Right lobe of liver (tissue), 6 donors: ENCODE results near the gene REXO5. TPM values are rescaled to one million over a fixed set of nuclear protein-coding genes. Genes with fewer than 3 reads are reported as not detected.

Experiments
- ATAC-seq, 4 donors: fragments of 200-7000 bp; cut with Tn5 transposase; one replicate each; pipeline ENCODE4 v1.9.1; 2020; ENCODE audit warnings: mild to moderate bottlenecking in 4 of 4, moderate library complexity in 4 of 4
- DNase-seq, 3 donors: peaks; one replicate each; pipeline ENCODE4 v3.0.0-alpha.2; 2020
- H3K27ac ChIP-seq, 3 donors: fragments of 200-600 bp; one replicate each; pipeline ENCODE4 v1.8.0; 2022
- H3K27me3 ChIP-seq, 2 donors: fragments of 200-600 bp; one replicate each; pipeline ENCODE4 v1.8.0; 2022
- H3K36me3 ChIP-seq, 4 donors: fragments of 200-600 bp; sonication (generic) in 1 of 4; one replicate each; pipeline versions ENCODE4 v1.5.1 to v1.8.0; 2017 to 2022; ENCODE audit warnings: control low read depth in 1 of 4
- H3K4me1 ChIP-seq, 4 donors: fragments of 200-600 bp; sonication (generic) in 1 of 4; one replicate each; pipeline versions ENCODE4 v1.5.1 to v1.8.0; 2017 to 2022; ENCODE audit warnings: control low read depth in 1 of 4
- H3K4me3 ChIP-seq, 3 donors: fragments of 200-600 bp; one replicate each; pipeline ENCODE4 v1.8.0; 2022
- H3K9me3 ChIP-seq, 4 donors: fragments of 200-600 bp; sonication (generic) in 1 of 4; one replicate each; pipeline versions ENCODE4 v1.5.1 to v1.8.0; 2017 to 2022; ENCODE audit warnings: control low read depth in 1 of 4
- POLR2A ChIP-seq: fragments of 450-650 bp; IDR thresholded peaks from one replicate; pipeline ENCODE4 v1.6.1; 2017; ENCODE audit warnings: antibody characterized with exemption, mild to moderate bottlenecking
- WGBS: methylation state at CpG from one replicate; pipeline ENCODE4 v1.1.6; 2018; ENCODE audit warnings: low coverage, low lambda C conversion rate; ENCODE audit not compliant: insufficient coverage; ENCODE audit errors: missing lambda C conversion rate; 5-methylcytosine and 5-hydroxymethylcytosine counted together
- intact Hi-C, 2 donors: fragments of 100-400 bp; cut with DNase I; formaldehyde crosslinking; loops; one replicate each; pipeline versions ENCODE4 v1.11.2 to v1.14.1; 2022
- total RNA-seq, 6 experiments: library from RNA; depleted of rRNA in 2 of 6; stranded (reverse); fragments of >200 nt in 2 of 6; fragmentation: NEBNext Ultra II Directional in 3 of 6; extraction: Animal tissue kit (Norgen Biotek cat#: 25700) in 3 of 6; gene quantifications; one replicate each; pipeline versions ENCODE4 v1.1.0 to v1.2.4, GENCODE V29; 2016 to 2023
- TF ChIP-seq, protein P1 (sequence below), 4 donors: fragments of 200-600 bp in 3 of 4; fragments of 450-650 bp in 1 of 4; IDR thresholded peaks; one replicate each; pipeline versions ENCODE4 v1.5.1 to v1.8.0; 2016 to 2022; ENCODE audit warnings: antibody characterized with exemption in 4 of 4, mild to moderate bottlenecking in 2 of 4
- donor health status: DM: no; HTN: yes; CAD: no.
- donor health status: DM: no; HTN: no; CAD: no.
- donor health status: DM: no; HTN: no; CAD: no.
- donor health status: DM: no; HTN: yes; CAD: no.
- donor health status: DM: no; HTN: yes; CAD: no.

The REXO5 gene
- total RNA-seq, 6 experiments from 2014 or later: 1.1 to 2.9 (median 2.4) TPM

DNA sequence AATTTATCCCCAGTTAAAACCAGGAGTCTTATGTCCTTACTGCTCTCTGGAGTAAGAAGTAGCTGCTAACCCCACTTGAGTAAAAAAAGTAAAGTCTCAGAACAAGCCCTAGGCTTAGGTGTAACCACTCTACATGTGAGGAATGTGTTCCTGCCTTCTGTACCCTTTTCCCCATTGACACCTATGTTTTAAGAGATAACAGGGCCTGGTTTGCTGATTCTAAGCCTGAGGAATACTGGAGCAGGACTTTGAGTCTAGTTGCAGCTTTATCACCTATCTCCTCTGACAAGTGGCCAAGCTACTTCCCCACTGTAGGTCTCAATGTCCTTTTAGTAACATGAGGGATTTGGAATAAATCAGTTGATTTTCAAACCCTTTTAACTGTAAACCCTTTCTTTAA, 40.2 kb downstream of the REXO5 start:
- ATAC-seq: no peak
- H3K27me3 ChIP-seq: no peaks in the 10 kb centered on the region
- no peak for TF ChIP-seq POLR2A
- TF ChIP-seq, protein P1, sequence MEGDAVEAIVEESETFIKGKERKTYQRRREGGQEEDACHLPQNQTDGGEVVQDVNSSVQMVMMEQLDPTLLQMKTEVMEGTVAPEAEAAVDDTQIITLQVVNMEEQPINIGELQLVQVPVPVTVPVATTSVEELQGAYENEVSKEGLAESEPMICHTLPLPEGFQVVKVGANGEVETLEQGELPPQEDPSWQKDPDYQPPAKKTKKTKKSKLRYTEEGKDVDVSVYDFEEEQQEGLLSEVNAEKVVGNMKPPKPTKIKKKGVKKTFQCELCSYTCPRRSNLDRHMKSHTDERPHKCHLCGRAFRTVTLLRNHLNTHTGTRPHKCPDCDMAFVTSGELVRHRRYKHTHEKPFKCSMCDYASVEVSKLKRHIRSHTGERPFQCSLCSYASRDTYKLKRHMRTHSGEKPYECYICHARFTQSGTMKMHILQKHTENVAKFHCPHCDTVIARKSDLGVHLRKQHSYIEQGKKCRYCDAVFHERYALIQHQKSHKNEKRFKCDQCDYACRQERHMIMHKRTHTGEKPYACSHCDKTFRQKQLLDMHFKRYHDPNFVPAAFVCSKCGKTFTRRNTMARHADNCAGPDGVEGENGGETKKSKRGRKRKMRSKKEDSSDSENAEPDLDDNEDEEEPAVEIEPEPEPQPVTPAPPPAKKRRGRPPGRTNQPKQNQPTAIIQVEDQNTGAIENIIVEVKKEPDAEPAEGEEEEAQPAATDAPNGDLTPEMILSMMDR (IDR thresholded peaks at IDR 0.05): no peak
- peaks cover 0 to 16% (median 3%) of the 10 kb centered on the region in 4 donors for H3K4me1 ChIP-seq
- H3K27ac ChIP-seq: no peak overlapping the region
- intact Hi-C loops: no loop called here
- no peak for DNase-seq
- H3K9me3 ChIP-seq: no peaks in the 10 kb centered on the region
- no peak overlapping the region for H3K4me3 ChIP-seq
- no peaks in the 10 kb centered on the region for H3K36me3 ChIP-seq

DNA sequence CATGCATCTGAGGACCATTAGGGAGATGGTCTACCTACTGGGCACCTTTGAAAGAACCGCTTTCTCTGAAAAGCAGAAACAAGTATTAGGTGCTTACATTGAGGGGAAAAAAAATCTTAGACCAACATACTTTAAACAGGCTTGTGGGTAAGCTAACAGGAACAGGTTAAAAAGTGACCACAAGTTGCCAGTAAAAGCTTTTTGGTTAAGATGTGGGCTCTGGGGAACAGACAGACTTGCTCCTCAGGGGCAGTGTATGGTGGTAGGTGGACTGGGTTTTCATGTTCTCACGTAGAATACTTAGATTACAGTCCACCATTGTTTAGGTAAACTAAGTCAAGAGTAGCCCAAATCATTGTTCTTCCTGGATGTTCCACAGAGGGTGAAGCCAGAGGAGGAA, 41.2 kb downstream of the REXO5 start:
- no peak overlapping the region for H3K27ac ChIP-seq
- H3K36me3 ChIP-seq: no peaks in the 10 kb centered on the region
- ATAC-seq: no peak
- H3K27me3 ChIP-seq: no peaks in the 10 kb centered on the region
- DNase-seq: no peak
- TF ChIP-seq, protein P1 (IDR thresholded peaks at IDR 0.05): no peak
- intact Hi-C loops: no loop called here
- no peak overlapping the region for H3K4me3 ChIP-seq
- peaks cover 0 to 16% (median 7%) of the 10 kb centered on the region in 4 donors for H3K4me1 ChIP-seq
- no peaks in the 10 kb centered on the region for H3K9me3 ChIP-seq
- WGBS: 88% methylated on average over 2 of the region's 2 CpGs

DNA sequence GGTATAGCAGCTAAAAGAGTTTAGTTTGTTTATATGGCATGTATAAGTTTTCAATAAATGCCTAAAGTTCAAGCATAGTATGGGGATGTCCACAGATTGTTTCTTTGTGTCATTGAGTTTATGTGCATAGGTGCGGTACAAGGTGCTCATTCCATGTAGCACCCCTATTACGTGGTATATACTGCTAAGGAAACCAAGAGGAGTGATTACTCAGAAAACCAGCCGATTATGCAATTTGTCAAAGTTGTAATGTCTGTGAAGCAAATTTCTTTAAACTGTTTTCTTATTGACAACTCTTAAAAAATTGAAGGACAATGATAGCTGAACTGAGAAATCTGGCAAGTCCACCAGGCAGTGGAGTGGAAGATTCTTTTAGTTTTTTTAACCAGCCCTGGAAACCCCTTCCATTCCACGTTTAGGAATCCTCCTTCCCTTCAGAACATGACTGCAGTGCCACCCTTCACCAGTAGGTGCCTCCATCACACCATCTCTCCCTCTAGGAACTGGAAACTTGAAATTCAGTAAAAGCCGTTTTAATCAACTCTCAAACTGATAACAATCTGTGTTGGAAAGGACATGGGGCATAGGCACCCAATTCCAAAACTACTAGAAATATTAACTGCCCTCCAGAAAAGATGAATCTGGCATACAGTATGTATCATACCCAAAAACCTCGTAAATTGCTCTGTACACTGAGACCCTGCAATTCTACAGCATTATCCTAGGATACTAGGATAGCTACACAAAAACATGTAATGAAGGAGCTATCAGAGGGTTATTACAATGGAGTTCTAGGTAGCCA, 43.5 kb downstream of the REXO5 start:
- H3K27me3 ChIP-seq: no peaks in the 10 kb centered on the region
- ATAC-seq: peak; percentile 76 to 84 (median 82)
- H3K4me1 ChIP-seq: peaks cover 0 to 16% (median 7%) of the 10 kb centered on the region in 4 donors
- no peak for TF ChIP-seq POLR2A
- TF ChIP-seq, protein P1 (IDR thresholded peaks at IDR 0.05): peak; percentile 96 to 98 (median 97)
- H3K9me3 ChIP-seq: no peaks in the 10 kb centered on the region
- WGBS: 43% methylated on average over 6 of the region's 6 CpGs
- no peaks in the 10 kb centered on the region for H3K36me3 ChIP-seq
- no peak overlapping the region for H3K27ac ChIP-seq
- DNase-seq: peak; percentile 60 to 68 (median 64)
- intact Hi-C loops: loop anchor here (10.0 kb wide), 2 partner anchors 55 to 235 kb away; partner anchors contain the start of genes DCUN1D3 (in 1 of the 2) and LYRM1 (in 1 of the 2)
- H3K4me3 ChIP-seq: no peak overlapping the region

DNA sequence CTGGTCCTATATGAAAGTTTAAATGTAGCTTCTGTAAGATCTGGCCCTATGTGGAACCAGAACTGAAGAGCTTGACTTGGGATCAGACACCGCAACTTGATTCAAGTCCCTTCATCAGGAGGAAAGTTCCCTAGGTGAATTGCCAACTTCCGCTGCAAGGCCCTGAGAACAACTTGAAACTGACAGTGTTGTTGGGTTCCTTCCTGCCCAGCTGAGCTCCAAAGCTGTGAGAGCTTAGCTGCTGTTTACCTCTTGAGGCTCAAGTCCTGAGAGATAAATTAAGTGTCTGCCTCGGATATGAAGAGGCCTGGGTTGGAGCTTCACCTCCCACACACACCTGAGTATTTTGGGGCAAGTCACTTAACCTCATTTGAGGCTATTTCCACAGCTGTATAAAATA, 44.7 kb downstream of the REXO5 start:
- Histone ChIP-seq H3K4me1 (peaks cover 0 to 16% (median 7%) of the 10 kb centered on the region in 4 donors), H3K27me3 (no peaks in the 10 kb centered on the region), H3K4me3 (no peak overlapping the region), H3K9me3 (no peaks in the 10 kb centered on the region), H3K36me3 (peaks cover 0 to 3% (median 0%) of the 10 kb centered on the region in 4 donors), H3K27ac (no peak overlapping the region)
- TF ChIP-seq, protein P1 (IDR thresholded peaks at IDR 0.05): no peak
- no peak for TF ChIP-seq POLR2A
- DNase-seq (no peak), ATAC-seq (no peak)
- 0% methylated on average over 1 of the region's 3 CpGs for WGBS
- intact Hi-C loops: loop anchor here (10.0 kb wide), 2 partner anchors 54 to 234 kb away; partner anchors contain the start of genes DCUN1D3 (in 1 of the 2) and LYRM1 (in 1 of the 2)
